Ectodermal cell (in vitro differentiated cells): ENCODE results near the gene PRDM16.
A peak's percentile ranks its signal among the peaks of the same experiment; 100 is the strongest.

Experiments used
- H3K27ac ChIP-seq: 2 replicates; pipeline ENCODE4 v1.7.0; 2013; ENCODE audit warnings: mild to moderate bottlenecking, low read depth, low read length; ENCODE audit not compliant: insufficient read depth, poor library complexity, severe bottlenecking
- H3K27me3 ChIP-seq: 2 replicates; pipeline ENCODE4 v1.7.0; 2013; ENCODE audit warnings: mild to moderate bottlenecking, low read length; ENCODE audit not compliant: insufficient read depth, control insufficient read depth, poor library complexity, severe bottlenecking
- H3K36me3 ChIP-seq: one replicate; pipeline ENCODE4 v1.7.0; 2013; ENCODE audit warnings: low read length; ENCODE audit not compliant: control insufficient read depth, insufficient read depth
- H3K4me1 ChIP-seq: one replicate; pipeline ENCODE4 v1.7.0; 2013; ENCODE audit warnings: low read length; ENCODE audit not compliant: control insufficient read depth, insufficient read depth
- H3K4me3 ChIP-seq: 2 replicates; pipeline ENCODE4 v1.7.0; 2013; ENCODE audit warnings: low read depth, low read length, control low read depth; ENCODE audit not compliant: insufficient read depth
- H3K9me3 ChIP-seq: 2 replicates; pipeline ENCODE4 v1.7.0; 2013; ENCODE audit warnings: mild to moderate bottlenecking, low read length, moderate library complexity; ENCODE audit not compliant: control insufficient read depth
- WGBS, 2 experiments: methylation state at CpG; one replicate each; pipeline ENCODE4 v1.1.7; 2013; ENCODE audit warnings: missing lambda C conversion rate in 2 of 2; 5-methylcytosine and 5-hydroxymethylcytosine counted together

Gene PRDM16

DNA sequence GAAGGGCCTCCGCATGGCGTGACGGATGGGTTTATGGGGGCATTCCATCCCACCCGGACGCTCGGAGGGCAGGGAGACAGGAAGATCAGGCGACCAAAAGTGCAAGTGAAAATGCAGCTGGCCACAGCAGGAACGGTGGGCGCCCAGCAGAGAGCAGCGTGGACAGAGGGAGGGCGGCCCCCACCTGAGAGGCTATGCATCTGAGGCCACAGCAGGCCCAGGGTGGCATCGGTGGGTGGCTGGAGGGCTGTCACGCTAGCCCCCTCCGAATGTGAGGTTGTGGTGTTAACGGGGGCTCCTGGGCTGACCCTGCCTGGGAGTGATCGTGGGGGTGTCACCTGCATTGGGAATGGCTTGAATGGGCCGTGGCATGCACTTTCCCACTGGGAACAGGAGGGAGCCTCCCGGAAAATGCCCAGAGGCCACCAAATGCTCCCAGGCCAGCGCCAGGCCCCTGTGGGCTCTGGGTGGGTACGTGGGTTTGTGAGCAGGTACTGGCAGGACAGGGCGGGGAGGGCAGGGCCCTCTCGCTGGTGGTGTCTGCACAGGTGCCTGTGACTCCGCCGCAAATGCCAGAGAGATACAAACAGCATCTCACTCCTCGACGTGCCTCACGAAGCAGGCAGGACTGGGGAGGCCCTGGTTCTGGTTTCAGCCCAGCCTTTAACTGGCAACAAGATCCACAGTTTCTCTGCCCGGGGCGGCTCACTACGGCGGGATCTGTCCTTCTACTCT is 172.8 kb downstream of the PRDM16 start:
- Histone ChIP-seq H3K4me1 (peaks cover 3% of the 10 kb centered on the region), H3K36me3 (no peaks in the 10 kb centered on the region), H3K4me3 (no peak overlapping the region), H3K27ac (no peak overlapping the region), H3K9me3 (no peaks in the 10 kb centered on the region), H3K27me3 (peaks cover 5% of the 10 kb centered on the region)
- 94% methylated on average over 31 of the region's 31 CpGs for WGBS, 2 experiments

GRCh38 chr1:3242408-3243260 is 173.6 kb downstream of the PRDM16 start:
- Histone ChIP-seq H3K9me3 (no peaks in the 10 kb centered on the region), H3K4me3 (no peak overlapping the region), H3K27me3 (peaks cover 13% of the 10 kb centered on the region), H3K4me1 (peaks cover 11% of the 10 kb centered on the region), H3K27ac (no peak overlapping the region), H3K36me3 (no peaks in the 10 kb centered on the region)
- WGBS, 2 experiments: 93 to 94% methylated on average over 35 of the region's 35 CpGs

DNA sequence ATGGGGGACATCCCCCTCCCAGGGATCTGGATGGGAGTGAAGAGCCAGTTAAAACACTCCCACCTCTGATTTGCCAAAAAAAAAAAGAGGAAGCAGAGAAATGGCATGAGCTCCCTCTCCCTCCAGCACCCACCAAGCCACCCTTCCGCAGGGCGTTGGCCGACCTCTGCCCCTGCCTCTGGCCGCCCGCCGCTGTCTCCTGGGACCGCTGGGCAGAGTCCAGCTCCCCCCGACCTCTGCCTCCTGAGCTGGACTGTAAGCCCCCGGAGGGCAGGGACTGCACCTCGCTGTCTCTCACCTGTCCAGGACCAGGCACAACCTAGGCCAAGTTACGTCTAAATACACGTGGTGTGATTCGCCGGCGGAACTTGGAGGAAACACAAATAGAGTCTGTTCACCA is 174.3 kb downstream of the PRDM16 start:
- Histone ChIP-seq H3K36me3 (no peaks in the 10 kb centered on the region), H3K4me1 (peaks cover 17% of the 10 kb centered on the region), H3K4me3 (no peak overlapping the region), H3K27me3 (peaks cover 20% of the 10 kb centered on the region), H3K9me3 (no peaks in the 10 kb centered on the region), H3K27ac (no peak overlapping the region)
- 92 to 93% methylated on average over 15 of the region's 15 CpGs for WGBS, 2 experiments

- H3K4me3 ChIP-seq: no peak overlapping the region
- peaks cover 26% of the 10 kb centered on the region for H3K4me1 ChIP-seq
- H3K36me3 ChIP-seq: no peaks in the 10 kb centered on the region
- H3K27ac ChIP-seq: no peak overlapping the region
- 92 to 93% methylated on average over 37 of the region's 37 CpGs for WGBS, 2 experiments
- H3K27me3 ChIP-seq: peaks cover 21% of the 10 kb centered on the region
- H3K9me3 ChIP-seq: no peaks in the 10 kb centered on the region
Observed at GRCh38 chr1:3244025-3244926, 175.3 kb downstream of the PRDM16 start.

- peaks cover 21% of the 10 kb centered on the region for H3K27me3 ChIP-seq
- H3K4me1 ChIP-seq: peaks cover 32% of the 10 kb centered on the region
- no peaks in the 10 kb centered on the region for H3K9me3 ChIP-seq
- H3K4me3 ChIP-seq: no peak overlapping the region
- 91 to 95% methylated on average over 7 of the region's 7 CpGs for WGBS, 2 experiments
- no peaks in the 10 kb centered on the region for H3K36me3 ChIP-seq
- no peak overlapping the region for H3K27ac ChIP-seq
Observed at GRCh38 chr1:3244927-3245315, 175.9 kb downstream of the PRDM16 start.

DNA sequence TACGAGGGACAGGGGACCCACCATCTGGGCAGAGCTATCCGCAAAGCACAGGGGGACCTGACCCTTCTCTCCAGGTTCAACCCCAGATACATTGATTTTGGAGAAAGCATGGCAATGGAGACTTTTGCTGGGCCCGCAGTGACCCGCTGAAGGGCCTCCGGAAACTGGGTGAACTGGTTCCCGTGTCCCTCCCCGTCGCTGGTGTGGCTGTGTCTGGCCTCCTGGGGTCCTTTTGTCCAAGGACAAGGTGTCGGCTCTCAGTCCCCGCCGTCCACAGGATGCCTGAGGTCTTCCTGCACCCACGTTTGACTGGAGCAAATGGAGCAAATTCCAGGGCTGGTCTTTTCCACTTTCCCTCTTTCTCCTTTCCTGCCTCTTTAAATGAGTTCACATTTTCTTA is 176.3 kb downstream of the PRDM16 start:
- Histone ChIP-seq H3K27me3 (peaks cover 21% of the 10 kb centered on the region), H3K9me3 (no peaks in the 10 kb centered on the region), H3K4me3 (no peak overlapping the region), H3K36me3 (no peaks in the 10 kb centered on the region), H3K4me1 (peaks cover 36% of the 10 kb centered on the region), H3K27ac (no peak overlapping the region)
- WGBS, 2 experiments: 73 to 74% methylated on average over 12 of the region's 12 CpGs

DNA sequence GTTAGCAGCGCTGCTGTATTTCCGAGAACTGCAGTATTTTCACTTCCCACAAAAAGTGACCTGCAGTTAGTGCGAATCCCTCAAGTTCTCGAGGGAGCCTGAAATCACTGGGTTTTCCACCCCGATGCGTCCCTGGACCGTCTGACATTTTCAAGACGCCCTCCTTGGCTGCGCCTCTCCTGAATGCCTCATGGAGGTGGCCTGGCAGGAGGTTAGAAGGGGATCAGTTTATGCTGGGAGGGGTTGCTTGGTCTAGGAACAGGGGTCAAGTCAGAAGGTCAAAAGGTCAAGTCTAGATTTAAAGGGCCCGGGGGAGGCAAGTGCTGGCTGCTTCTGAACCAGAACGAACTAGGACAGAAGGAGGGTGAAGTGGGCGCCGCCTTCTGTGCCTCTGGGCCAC is 176.8 kb downstream of the PRDM16 start:
- no peak overlapping the region for H3K4me3 ChIP-seq
- no peaks in the 10 kb centered on the region for H3K9me3 ChIP-seq
- H3K27me3 ChIP-seq: peaks cover 21% of the 10 kb centered on the region
- H3K4me1 ChIP-seq: peaks cover 40% of the 10 kb centered on the region
- no peak overlapping the region for H3K27ac ChIP-seq
- no peaks in the 10 kb centered on the region for H3K36me3 ChIP-seq
- WGBS, 2 experiments: 90 to 94% methylated on average over 13 of the region's 13 CpGs

DNA sequence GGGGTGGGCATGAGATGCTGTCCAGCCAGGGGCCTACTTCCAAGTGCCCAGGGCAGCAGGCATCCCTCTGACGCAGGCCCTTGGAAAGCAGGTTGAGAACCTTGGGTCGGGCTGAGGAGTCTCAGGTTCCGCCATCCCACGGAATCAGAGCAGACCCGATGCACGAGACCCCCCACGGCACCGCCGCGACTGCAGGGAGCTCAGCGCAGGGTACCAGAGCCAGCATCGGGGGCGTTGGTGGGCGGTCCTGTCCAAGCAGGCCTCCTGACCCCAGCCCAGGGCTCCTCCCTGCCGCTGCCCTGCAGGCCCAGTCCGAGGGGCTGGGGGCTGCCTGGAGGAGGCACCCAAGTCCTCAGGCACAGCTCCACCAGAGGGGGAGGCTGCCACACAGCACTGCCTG is 177.2 kb downstream of the PRDM16 start:
- no peaks in the 10 kb centered on the region for H3K36me3 ChIP-seq
- 95 to 96% methylated on average over 16 of the region's 16 CpGs for WGBS, 2 experiments
- peaks cover 42% of the 10 kb centered on the region for H3K4me1 ChIP-seq
- peaks cover 21% of the 10 kb centered on the region for H3K27me3 ChIP-seq
- no peaks in the 10 kb centered on the region for H3K9me3 ChIP-seq
- no peak overlapping the region for H3K27ac ChIP-seq
- no peak overlapping the region for H3K4me3 ChIP-seq

DNA sequence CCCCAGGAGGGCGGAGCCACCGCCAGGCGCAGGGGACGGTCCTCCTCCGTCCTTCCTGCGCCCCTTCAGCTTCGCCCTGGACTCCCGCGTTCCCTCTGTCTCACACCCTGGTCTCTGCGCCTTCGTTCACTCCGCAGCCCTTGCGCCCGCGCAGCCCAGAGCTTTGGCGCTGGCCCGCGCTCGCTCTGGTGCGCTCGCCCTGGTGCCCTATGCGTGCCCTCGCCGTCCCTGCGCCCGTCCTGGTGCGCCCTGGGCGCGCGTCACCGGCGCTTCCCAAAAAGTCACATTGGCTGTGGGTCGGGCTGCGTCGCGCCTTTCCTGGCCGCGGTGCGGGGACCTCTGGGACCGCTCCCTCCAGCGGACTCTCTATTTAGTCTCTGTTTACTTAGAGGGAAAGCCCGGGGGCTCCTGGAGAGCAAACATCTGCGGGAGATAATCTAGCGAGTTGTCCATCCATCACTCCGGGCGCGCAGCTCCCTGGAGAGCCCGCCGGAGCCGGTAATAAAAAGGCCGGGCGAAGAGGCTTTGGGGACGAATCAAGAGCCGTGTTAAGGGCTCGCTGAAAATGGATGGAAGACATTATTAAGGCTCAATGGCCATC is 178.6 kb downstream of the PRDM16 start:
- Histone ChIP-seq H3K27me3 (peaks cover 21% of the 10 kb centered on the region), H3K36me3 (no peaks in the 10 kb centered on the region), H3K4me3 (peak overlapping the region; percentile 1), H3K27ac (no peak overlapping the region), H3K9me3 (no peaks in the 10 kb centered on the region), H3K4me1 (peaks cover 42% of the 10 kb centered on the region)
- WGBS, 2 experiments: 18 to 20% methylated on average over 55 of the region's 55 CpGs
